ENCODE measurements around the gene UBE2E2.

GRCh38 chr3:23542079-23542478 is 339.0 kb downstream of the UBE2E2 start:
- no peak for TF ChIP-seq CTCF (conservative IDR thresholded peaks at IDR 0.05; ENCODE audit: low read length)
- no peak for TF ChIP-seq EZH2phosphoT487 (IDR thresholded peaks at IDR 0.05; ENCODE audit: borderline replicate concordance)
